SW480 (cell line): ENCODE data around the gene KLHL33.

ENCODE experiments used
- DNase-seq: peaks from one replicate; pipeline ENCODE4 v3.0.0-alpha.2; 2016; ENCODE audit warnings: low spot score

The KLHL33 gene

GRCh38 chr14:20412876-20413743, 22.9 kb downstream of the KLHL33 start, which contains the start of gene TEP1:
Gene TEP1, minus strand, starts transcription at chr14:20413501. Its CDS starts 5,062 bp downstream, at chr14:20408439.
- peak; percentile 83 for DNase-seq

- no peak for DNase-seq
Measured at GRCh38 chr14:20412411-20412810, 23.6 kb downstream of the KLHL33 start.

- DNase-seq = no peak
Measured at GRCh38 chr14:20409226-20409625, 26.7 kb downstream of the KLHL33 start.

- DNase-seq = no peak
Measured at GRCh38 chr14:20403521-20403920, 32.4 kb downstream of the KLHL33 start.

GRCh38 chr14:20400965-20401593, 34.9 kb downstream of the KLHL33 start:
- peak; percentile 60 for DNase-seq

GRCh38 chr14:20400589-20400964, 35.4 kb downstream of the KLHL33 start:
- no peak for DNase-seq

GRCh38 chr14:20397511-20397910, 38.5 kb downstream of the KLHL33 start:
- no peak for DNase-seq

- DNase-seq = no peak
Measured at GRCh38 chr14:20391505-20391904, 44.5 kb downstream of the KLHL33 start.

GRCh38 chr14:20388159-20388558, 47.8 kb downstream of the KLHL33 start:
- no peak for DNase-seq

GRCh38 chr14:20387576-20387975, 48.4 kb downstream of the KLHL33 start:
- DNase-seq = no peak

GRCh38 chr14:20386276-20386855, 49.6 kb downstream of the KLHL33 start:
- DNase-seq = no peak

- DNase-seq = no peak
Measured at GRCh38 chr14:20384886-20385285, 51.1 kb downstream of the KLHL33 start.

- DNase-seq = no peak
Measured at GRCh38 chr14:20384321-20384720, 51.6 kb downstream of the KLHL33 start.

- no peak for DNase-seq
Measured at GRCh38 chr14:20383636-20384035, 52.3 kb downstream of the KLHL33 start.

GRCh38 chr14:20383032-20383431, 52.9 kb downstream of the KLHL33 start:
- no peak for DNase-seq

GRCh38 chr14:20382526-20382925, 53.4 kb downstream of the KLHL33 start:
- no peak for DNase-seq

GRCh38 chr14:20381341-20381740, 54.6 kb downstream of the KLHL33 start:
- DNase-seq = no peak

GRCh38 chr14:20380681-20381080, 55.3 kb downstream of the KLHL33 start:
- no peak for DNase-seq

- DNase-seq = no peak
Measured at GRCh38 chr14:20379743-20380142, 56.2 kb downstream of the KLHL33 start.

- no peak for DNase-seq
Measured at GRCh38 chr14:20377171-20377570, 58.8 kb downstream of the KLHL33 start.

- no peak for DNase-seq
Measured at GRCh38 chr14:20376071-20376588, 59.8 kb downstream of the KLHL33 start.
